Measurements from ENCODE around the gene CPPED1.

GRCh38 chr16:12780467-12780866 lies 23.2 kb downstream of the CPPED1 start:
- TF ChIP-seq EZH2 (IDR thresholded peaks at IDR 0.05) (no peak), POLR2AphosphoS5 (IDR thresholded peaks at IDR 0.05; ENCODE audit: borderline replicate concordance, low read depth, low read length) (no peak), FOXP2 (optimal IDR thresholded peaks at IDR 0.05; ENCODE audit: control extremely low read depth, extremely low read length, insufficient read depth) (no peak)
